B cell (primary cell): ENCODE measurements around the gene SWI5. TPM values are rescaled to one million over a fixed set of nuclear protein-coding genes. Genes with fewer than 3 reads are reported as not detected.

Experiments
- ATAC-seq: fragments of 200-7000 bp; cut with Tn5 transposase; one replicate; pipeline ENCODE4 v1.10.0; 2021; ENCODE audit warnings: low read depth, mild to moderate bottlenecking, moderate number of reproducible peaks, moderate library complexity
- CTCF ChIA-PET: fragments of 350-600 bp; sonication (Branson Sonifier 250); formaldehyde crosslinking; loops from one replicate; lab custom pipeline; 2021; ENCODE audit warnings: antibody characterized with exemption, inconsistent platforms; lab: Charles Lee
- POLR2A ChIA-PET: fragments of 350-600 bp; sonication (Branson Sonifier 250); formaldehyde crosslinking; loops from one replicate; lab custom pipeline; 2021; ENCODE audit warnings: antibody characterized with exemption; lab: Charles Lee
- DNase-seq: peaks from one replicate; pipeline ENCODE4 v3.0.0; 2013
- H2AFZ ChIP-seq: 2 replicates; pipeline ENCODE4 v1.6.1; 2012; ENCODE audit warnings: mild to moderate bottlenecking, low read depth, low read length; ENCODE audit not compliant: insufficient read depth, poor library complexity, severe bottlenecking
- H3K27ac ChIP-seq, 2 donors: 1 replicate in 1 of 2; 2 replicates in 1 of 2; pipeline ENCODE4 v1.5.1; 2012 to 2013; ENCODE audit warnings: low read length in 2 of 2, mild to moderate bottlenecking in 2 of 2, moderate library complexity in 1 of 2
- H3K27me3 ChIP-seq, 4 experiments: fragments of 200-600 bp in 1 of 4; sonication (generic) in 1 of 4; replicated peaks in 1 of 4; 1 replicate in 2 of 4; 2 replicates in 2 of 4; pipeline versions ENCODE4 v1.6.1 to v1.7.0; 2013 to 2016; ENCODE audit warnings: low read length in 3 of 4, mild to moderate bottlenecking in 2 of 4, mixed read lengths in 1 of 4, moderate library complexity in 1 of 4; ENCODE audit not compliant: insufficient read depth in 4 of 4, control insufficient read depth in 3 of 4; ENCODE audit errors: control extremely low read depth in 1 of 4
- H3K36me3 ChIP-seq, 2 experiments: replicated peaks in 1 of 2; 1 replicate in 1 of 2; 2 replicates in 1 of 2; pipeline versions ENCODE4 v1.6.1 to v1.7.1; 2013; ENCODE audit warnings: low read length in 1 of 2; ENCODE audit not compliant: insufficient read depth in 2 of 2, control insufficient read depth in 1 of 2; ENCODE audit errors: control extremely low read depth in 1 of 2, extremely low read depth in 1 of 2
- H3K4me1 ChIP-seq, 2 donors: fragments of 200-600 bp in 1 of 2; sonication (generic) in 1 of 2; 1 replicate in 1 of 2; 2 replicates in 1 of 2; pipeline versions ENCODE4 v1.5.1 to v1.6.1; 2013 to 2017; ENCODE audit warnings: low read length in 2 of 2; ENCODE audit not compliant: control insufficient read depth in 2 of 2, insufficient read depth in 2 of 2
- H3K4me2 ChIP-seq: replicated peaks from 2 replicates; pipeline ENCODE3; 2012; ENCODE audit warnings: mild to moderate bottlenecking, low read depth, low read length; ENCODE audit not compliant: poor library complexity, severe bottlenecking
- H3K4me3 ChIP-seq, 5 experiments: fragments of 200-600 bp in 1 of 5; sonication (generic) in 1 of 5; 1 replicate in 3 of 5; 2 replicates in 2 of 5; pipeline versions ENCODE4 v1.5.1 to v1.7.0; 2011 to 2016; ENCODE audit warnings: low read length in 4 of 5, mild to moderate bottlenecking in 4 of 5, low read depth in 2 of 5, control low read depth in 1 of 5, moderate library complexity in 1 of 5; ENCODE audit not compliant: insufficient read depth in 1 of 5; ENCODE audit errors: control extremely low read depth in 1 of 5, extremely low read depth in 1 of 5
- H3K79me2 ChIP-seq: fragments of 200-600 bp; sonication (generic); one replicate; pipeline ENCODE4 v1.6.0; 2016; ENCODE audit warnings: low read length; ENCODE audit not compliant: control insufficient read depth, insufficient read depth
- H3K9ac ChIP-seq: fragments of 200-600 bp; sonication (generic); 2 replicates; pipeline ENCODE4 v1.6.1; 2017; ENCODE audit warnings: mild to moderate bottlenecking, low read length, moderate library complexity
- H3K9me3 ChIP-seq, 3 donors: one replicate each; pipeline versions ENCODE4 v1.6.1 to v1.7.1; 2013; ENCODE audit warnings: low read length in 2 of 3; ENCODE audit not compliant: control insufficient read depth in 2 of 3, insufficient read depth in 1 of 3; ENCODE audit errors: control extremely low read depth in 1 of 3
- H4K20me1 ChIP-seq: 2 replicates; pipeline ENCODE4 v1.6.0; 2012; ENCODE audit warnings: mild to moderate bottlenecking, low read length; ENCODE audit not compliant: insufficient read depth, control insufficient read depth, poor library complexity, severe bottlenecking
- H3K27ac Mint-ChIP-seq: one replicate; pipeline ENCODE4 v1.8.0; 2021; ENCODE audit warnings: mixed read lengths
- H3K27me3 Mint-ChIP-seq: one replicate; pipeline ENCODE4 v1.8.0; 2021; ENCODE audit warnings: mixed read lengths
- H3K4me1 Mint-ChIP-seq: one replicate; pipeline ENCODE4 v1.8.0; 2021; ENCODE audit warnings: mixed read lengths
- H3K4me3 Mint-ChIP-seq: one replicate; pipeline ENCODE4 v1.8.0; 2021; ENCODE audit warnings: mixed read lengths
- H3K9me3 Mint-ChIP-seq: one replicate; pipeline ENCODE4 v1.8.0; 2022; ENCODE audit warnings: mixed read lengths; ENCODE audit not compliant: insufficient read depth
- CTCF ChIP-seq: fragments of 200-600 bp; IDR thresholded peaks from one replicate; pipeline ENCODE4 v1.8.0; 2022; ENCODE audit warnings: antibody characterized with exemption, mild to moderate bottlenecking
- EZH2 ChIP-seq: IDR thresholded peaks from 2 replicates; pipeline ENCODE4 v1.6.1; 2012; ENCODE audit warnings: borderline replicate concordance, low read depth, mild to moderate bottlenecking, moderate library complexity, low read length; ENCODE audit not compliant: insufficient read depth, poor library complexity, severe bottlenecking
- WGBS: methylation state at CpG from one replicate; pipeline ENCODE4 v1.1.5; 2013; ENCODE audit warnings: missing lambda C conversion rate; ENCODE audit not compliant: insufficient coverage; 5-methylcytosine and 5-hydroxymethylcytosine counted together
- intact Hi-C: fragments of 100-400 bp; cut with micrococcal nuclease; formaldehyde crosslinking; loops from one replicate; pipeline ENCODE4 v1.10.0; 2022
- polyA plus RNA-seq: library from polyadenylated mRNA; depleted of rRNA; stranded (reverse); fragments of >200 nt; gene quantifications from 2 replicates; pipeline ENCODE4 v1.2.3, GENCODE V29; 2012
- total RNA-seq, 2 donors: library from RNA; stranded (reverse); fragments of 120-200 nt in 1 of 2; gene quantifications; 1 replicate in 1 of 2; 2 replicates in 1 of 2; pipeline versions ENCODE4 v1.2.3 to v1.2.4, GENCODE V29; 2013 to 2022

SWI5 gene
- total and polyA plus RNA-seq, 2 donors (not counting 1 experiment from before 2014, with no cell fraction given): 8.6 to 23.3 TPM

- no peaks in the 10 kb centered on the region for H4K20me1 ChIP-seq
- Mint-ChIP-seq H3K4me1 (peaks cover 16% of the 10 kb centered on the region), H3K4me3 (no peak overlapping the region), H3K9me3 (no peaks in the 10 kb centered on the region), H3K27me3 (no peaks in the 10 kb centered on the region), H3K27ac (no peak overlapping the region)
- POLR2A ChIA-PET: no interaction called here
- intact Hi-C loops: no loop called here
- peaks cover 13% of the 10 kb centered on the region for H3K79me2 ChIP-seq
- no peak for DNase-seq
- CTCF ChIA-PET: interaction anchor here (0.6 to 0.7 kb wide), 2 partner anchors 535 to 1751 kb away, joined by 4 read pairs; no protein-coding TSS in a partner anchor
- H2AFZ ChIP-seq: no peak overlapping the region
- ATAC-seq: no peak
- no peaks in the 10 kb centered on the region for H3K9me3 ChIP-seq
- H3K36me3 ChIP-seq: no peaks in the 10 kb centered on the region
- no peak for TF ChIP-seq EZH2
- no peak for TF ChIP-seq CTCF
- no peak overlapping the region for H3K27ac ChIP-seq
- H3K4me2 ChIP-seq: no peak overlapping the region
- H3K27me3 ChIP-seq: no peaks in the 10 kb centered on the region
- 96% methylated on average over 5 of the region's 5 CpGs for WGBS
- H3K4me1 ChIP-seq: peaks cover 7 to 14% of the 10 kb centered on the region in 2 donors
- H3K9ac ChIP-seq: no peak overlapping the region
- H3K4me3 ChIP-seq: no peak overlapping the region
These were observed 4.1 kb downstream of the SWI5 start for GRCh38 chr9:128280084-128280622.

GRCh38 chr9:128282500-128282899 is 6.4 kb downstream of the SWI5 start:
- Histone ChIP-seq H3K79me2 (no peaks in the 10 kb centered on the region), H3K36me3 (peaks cover 0 to 10% of the 10 kb centered on the region in 2 experiments), H3K4me1 (peaks cover 0 to 9% of the 10 kb centered on the region in 2 donors), H3K4me3 (no peak overlapping the region), H3K27ac (no peak overlapping the region), H3K27me3 (no peaks in the 10 kb centered on the region), H3K9ac (no peak overlapping the region), H2AFZ (no peak overlapping the region), H4K20me1 (no peaks in the 10 kb centered on the region), H3K4me2 (no peak overlapping the region), H3K9me3 (no peaks in the 10 kb centered on the region)
- ChIA-PET CTCF (no interaction called here), POLR2A (no interaction called here)
- H3K27ac Mint-ChIP-seq: no peak overlapping the region
- no peaks in the 10 kb centered on the region for H3K27me3 Mint-ChIP-seq
- H3K4me3 Mint-ChIP-seq: no peak overlapping the region
- H3K9me3 Mint-ChIP-seq: no peaks in the 10 kb centered on the region
- WGBS: 94% methylated on average over 5 of the region's 6 CpGs
- no peak for DNase-seq
- TF ChIP-seq CTCF (no peak), EZH2 (no peak)
- peaks cover 6% of the 10 kb centered on the region for H3K4me1 Mint-ChIP-seq
- intact Hi-C loops: no loop called here
- no peak for ATAC-seq
